Spleen (tissue), 11 donors: ENCODE data around the gene BCL2L11. TPM values are rescaled to one million over a fixed set of nuclear protein-coding genes. Genes with fewer than 3 reads are reported as not detected.

Source experiments
- DNase-seq: peaks from one replicate; pipeline ENCODE4 v3.0.0-alpha.2; 2020
- H3K27ac ChIP-seq, 8 donors: fragments of 200-600 bp; sonication (generic) in 7 of 8; 1 replicate in 4 of 8; 2 replicates in 4 of 8; pipeline versions ENCODE4 v1.5.0 to v1.8.0; 2016 to 2021; ENCODE audit warnings: inconsistent platforms in 4 of 8, mild to moderate bottlenecking in 4 of 8, moderate library complexity in 1 of 8
- H3K27me3 ChIP-seq, 7 donors: fragments of 200-600 bp; sonication (generic) in 6 of 7; replicated peaks in 1 of 7; 1 replicate in 4 of 7; 2 replicates in 3 of 7; pipeline versions ENCODE4 v1.5.0 to v1.8.0; 2016 to 2021; ENCODE audit warnings: inconsistent platforms in 3 of 7, mild to moderate bottlenecking in 1 of 7
- H3K36me3 ChIP-seq, 6 donors: fragments of 200-600 bp; sonication (generic) in 5 of 6; 1 replicate in 4 of 6; 2 replicates in 2 of 6; pipeline versions ENCODE4 v1.5.0 to v1.8.0; 2016 to 2021; ENCODE audit warnings: inconsistent platforms in 2 of 6
- H3K4me1 ChIP-seq, 6 donors: fragments of 200-600 bp; sonication (generic) in 5 of 6; 1 replicate in 3 of 6; 2 replicates in 3 of 6; pipeline versions ENCODE4 v1.5.0 to v1.8.0; 2016 to 2021; ENCODE audit warnings: inconsistent platforms in 3 of 6
- H3K4me3 ChIP-seq, 8 donors: fragments of 200-600 bp; sonication (generic) in 7 of 8; 1 replicate in 4 of 8; 2 replicates in 4 of 8; pipeline versions ENCODE4 v1.5.0 to v1.8.0; 2016 to 2021; ENCODE audit warnings: inconsistent platforms in 4 of 8, mild to moderate bottlenecking in 4 of 8, moderate library complexity in 2 of 8
- H3K9me3 ChIP-seq, 8 donors: fragments of 200-600 bp; sonication (generic) in 7 of 8; 1 replicate in 4 of 8; 2 replicates in 4 of 8; pipeline versions ENCODE4 v1.5.0 to v1.8.0; 2016 to 2021; ENCODE audit warnings: inconsistent platforms in 4 of 8
- CTCF ChIP-seq, 11 experiments: fragments of 200-600 bp in 7 of 11; fragments of 450-650 bp in 4 of 11; sonication (generic) in 4 of 11; IDR thresholded peaks in 8 of 11; conservative IDR thresholded peaks in 3 of 11; 1 replicate in 7 of 11; 2 replicates in 4 of 11; pipeline versions ENCODE4 v1.4.0 to v1.8.0; 2016 to 2021; ENCODE audit warnings: antibody characterized with exemption in 11 of 11, inconsistent platforms in 4 of 11, mild to moderate bottlenecking in 1 of 11
- POLR2A ChIP-seq, 3 donors: fragments of 450-650 bp; IDR thresholded peaks; one replicate each; pipeline ENCODE4 v1.5.1; 2017; ENCODE audit warnings: antibody characterized with exemption in 3 of 3, mild to moderate bottlenecking in 1 of 3
- POLR2AphosphoS5 ChIP-seq, 3 donors: sonication (generic); formaldehyde crosslinking; IDR thresholded peaks; one replicate each; pipeline ENCODE4 v1.5.1; 2017; ENCODE audit warnings: antibody characterized with exemption in 3 of 3
- WGBS, 5 donors: extraction: QIAGEN DNeasy Blood & Tissue Kit in 3 of 5; methylation state at CpG; one replicate each; pipeline versions ENCODE4 v1.1.5 to v1.1.7; 2013 to 2018; 5-methylcytosine and 5-hydroxymethylcytosine counted together
- intact Hi-C: fragments of 100-400 bp; cut with DNase I; formaldehyde crosslinking; loops from one replicate; pipeline ENCODE4 v1.15.0; 2023; ENCODE audit warnings: low total_unique reads
- polyA plus RNA-seq, 3 donors: library from polyadenylated mRNA; stranded (reverse); fragments of 200-250 nt; gene quantifications; one replicate each; pipeline ENCODE4 v1.2.1, GENCODE V29; 2013
- total RNA-seq, 7 donors: library from RNA; depleted of rRNA in 3 of 7; stranded (reverse); fragments of >200 nt in 3 of 7; fragmentation: NEBNext Ultra II Directional in 4 of 7; extraction: Animal tissue kit (Norgen Biotek cat#: 25700) in 4 of 7; gene quantifications; one replicate each; pipeline versions ENCODE4 v1.1.0 to v1.2.1, GENCODE V29; 2016 to 2021
- donor health status: healthy with polysubstance abuse.
- donor health status: DM: no; HTN: no; CAD: no; lungs with moderate emphysema.
- donor health status: DM: no; HTN: no; CAD: no.
- donor health status: Bipolar disorder and iron deficiency.
- donor health status: healthy.
- donor health status: DM: no; HTN: no; CAD: no.
- donor health status: DM: yes; HTN: yes; CAD: no.

Gene BCL2L11
- total and polyA plus RNA-seq, 10 donors: 4.6 to 95.2 (median 38.4) TPM

- no peak overlapping the region for H3K27ac ChIP-seq
- no peaks in the 10 kb centered on the region for H3K36me3 ChIP-seq
- H3K4me1 ChIP-seq: peaks cover 0 to 7% (median 2%) of the 10 kb centered on the region in 6 donors
- TF ChIP-seq POLR2A (IDR thresholded peaks at IDR 0.05) (no peak), POLR2AphosphoS5 (IDR thresholded peaks at IDR 0.05) (no peak)
- DNase-seq: no peak
- peaks cover 0 to 11% (median 8%) of the 10 kb centered on the region in 8 donors for H3K9me3 ChIP-seq
- H3K27me3 ChIP-seq: no peaks in the 10 kb centered on the region
- H3K4me3 ChIP-seq: no peak overlapping the region
- intact Hi-C loops: no loop called here
- 85 to 93% (median 86%) methylated on average over 1 of the region's 1 CpG for whole genome bisulfite sequencing, 5 donors
Observed at GRCh38 chr2:111208639-111209038, 87.9 kb downstream of the BCL2L11 start.

GRCh38 chr2:111209045-111209514 lies 88.4 kb downstream of the BCL2L11 start:
- peaks cover 0 to 7% (median 2%) of the 10 kb centered on the region in 6 donors for H3K4me1 ChIP-seq
- H3K9me3 ChIP-seq: peaks cover 0 to 15% (median 12%) of the 10 kb centered on the region in 8 donors
- no peaks in the 10 kb centered on the region for H3K36me3 ChIP-seq
- 58 to 83% (median 80%) methylated on average over 1 of the region's 1 CpG for WGBS, 5 donors
- H3K27me3 ChIP-seq: no peaks in the 10 kb centered on the region
- intact Hi-C loops: no loop called here
- H3K4me3 ChIP-seq: no peak overlapping the region
- no peak for DNase-seq
- H3K27ac ChIP-seq: no peak overlapping the region
- TF ChIP-seq CTCF (IDR thresholded peaks at IDR 0.05 in 8 of 11, conservative IDR thresholded peaks at IDR 0.05 in 3 of 11): no peak
- no peak for TF ChIP-seq POLR2A (IDR thresholded peaks at IDR 0.05)
- no peak for TF ChIP-seq POLR2AphosphoS5 (IDR thresholded peaks at IDR 0.05)

GRCh38 chr2:111210036-111210435 lies 89.3 kb downstream of the BCL2L11 start:
- 84 to 100% (median 93%) methylated on average over 1 of the region's 1 CpG for WGBS, 5 donors
- TF ChIP-seq POLR2AphosphoS5 (IDR thresholded peaks at IDR 0.05) (no peak), POLR2A (IDR thresholded peaks at IDR 0.05) (no peak), CTCF (IDR thresholded peaks at IDR 0.05 in 8 of 11, conservative IDR thresholded peaks at IDR 0.05 in 3 of 11) (no peak)
- Histone ChIP-seq H3K4me3 (no peak overlapping the region), H3K27me3 (no peaks in the 10 kb centered on the region), H3K4me1 (peaks cover 0 to 7% (median 2%) of the 10 kb centered on the region in 6 donors), H3K27ac (no peak overlapping the region), H3K36me3 (no peaks in the 10 kb centered on the region), H3K9me3 (peaks cover 0 to 24% (median 22%) of the 10 kb centered on the region in 8 donors)
- DNase-seq: no peak
- intact Hi-C loops: no loop called here

- peaks cover 0 to 7% (median 0%) of the 10 kb centered on the region in 6 donors for H3K36me3 ChIP-seq
- peaks cover 0 to 35% (median 28%) of the 10 kb centered on the region in 8 donors for H3K9me3 ChIP-seq
- no peak for DNase-seq
- no peaks in the 10 kb centered on the region for H3K27me3 ChIP-seq
- H3K4me3 ChIP-seq: no peak overlapping the region
- intact Hi-C loops: no loop called here
- peaks cover 0 to 7% (median 2%) of the 10 kb centered on the region in 6 donors for H3K4me1 ChIP-seq
- TF ChIP-seq POLR2A (IDR thresholded peaks at IDR 0.05) (no peak), POLR2AphosphoS5 (IDR thresholded peaks at IDR 0.05) (no peak), CTCF (IDR thresholded peaks at IDR 0.05 in 8 of 11, conservative IDR thresholded peaks at IDR 0.05 in 3 of 11) (no peak)
- H3K27ac ChIP-seq: no peak overlapping the region
Observed at GRCh38 chr2:111213877-111214276, 93.2 kb downstream of the BCL2L11 start.
